PFSK-1 (cell line): ENCODE data around the gene ZNF777.
A peak's percentile ranks its signal among the peaks of the same experiment; 100 is the strongest.

Experiments used
- FOXP2 ChIP-seq: optimal IDR thresholded peaks from 2 replicates; pipeline ENCODE3; 2011; ENCODE audit warnings: borderline replicate concordance, control low read depth, inconsistent platforms; ENCODE audit not compliant: insufficient read depth; ENCODE audit errors: extremely low read length, extremely low read depth
- POLR2AphosphoS5 ChIP-seq: IDR thresholded peaks from 2 replicates; pipeline ENCODE4 v1.6.1; 2012; ENCODE audit warnings: low read depth, mild to moderate bottlenecking, control low read depth, low read length, moderate library complexity
- REST ChIP-seq, 2 experiments: IDR thresholded peaks; 2 replicates each; pipeline versions ENCODE4 v1.6.1 to v1.8.0; 2011 to 2012; ENCODE audit warnings: low read depth in 2 of 2, low read length in 2 of 2, control low read depth in 1 of 2, inconsistent platforms in 1 of 2, mild to moderate bottlenecking in 1 of 2, moderate library complexity in 1 of 2; ENCODE audit not compliant: insufficient read depth in 1 of 2
- SIN3A ChIP-seq: IDR thresholded peaks from 2 replicates; pipeline ENCODE4 v1.6.1; 2012; ENCODE audit warnings: mild to moderate bottlenecking, low read length, moderate library complexity, borderline replicate concordance; ENCODE audit not compliant: insufficient read depth
- TAF1 ChIP-seq: IDR thresholded peaks from 2 replicates; pipeline ENCODE4 v1.6.1; 2012; ENCODE audit warnings: low read length, control low read depth, borderline replicate concordance; ENCODE audit not compliant: insufficient read depth

The ZNF777 gene

GRCh38 chr7:149500910-149501309 lies 40.0 kb upstream of the ZNF777 start:
- no peak for TF ChIP-seq FOXP2
- no peak for TF ChIP-seq POLR2AphosphoS5
- TF ChIP-seq SIN3A = no peak
- no peak for TF ChIP-seq REST (IDR thresholded peaks at IDR 0.05; ENCODE audit: insufficient read depth in 1 of 2, low read depth in 2 of 2, low read length in 2 of 2)
- TF ChIP-seq TAF1 = no peak

- TF ChIP-seq TAF1 (no peak), POLR2AphosphoS5 (no peak), FOXP2 (no peak), REST (IDR thresholded peaks at IDR 0.05; ENCODE audit: insufficient read depth in 1 of 2, low read depth in 2 of 2, low read length in 2 of 2) (no peak), SIN3A (no peak)
These were observed 39.3 kb upstream of the ZNF777 start for GRCh38 chr7:149500201-149500600.

- TF ChIP-seq TAF1 (no peak), FOXP2 (no peak), POLR2AphosphoS5 (no peak), REST (IDR thresholded peaks at IDR 0.05; ENCODE audit: insufficient read depth in 1 of 2, low read depth in 2 of 2, low read length in 2 of 2) (no peak)
These were observed 37.9 kb upstream of the ZNF777 start for GRCh38 chr7:149498811-149499210.

- TF ChIP-seq REST (IDR thresholded peaks at IDR 0.05; ENCODE audit: insufficient read depth in 1 of 2, low read depth in 2 of 2, low read length in 2 of 2) = 0 out of 4 replicates have a peak, but pooled peaks of 1 of the 2 experiments have one; percentile 40
- no peak; the same call in 1 of the 2 replicates for TF ChIP-seq POLR2AphosphoS5
- no peak for TF ChIP-seq TAF1
- TF ChIP-seq SIN3A = no peak
- TF ChIP-seq FOXP2 = peak; percentile 88
These were observed 36.8 kb upstream of the ZNF777 start, which contains the start of gene ZNF746 for GRCh38 chr7:149497467-149498261. Gene ZNF746, minus strand, starts transcription at chr7:149497809. Its CDS starts 273 bp downstream, at chr7:149497536.
